ENCODE results near the gene EZH1. TPM values are rescaled to one million over a fixed set of nuclear protein-coding genes. Genes with fewer than 3 reads are reported as not detected.

The EZH1 gene
- total RNA-seq, 1 donor from 2014 or later = 73.7 TPM

DNA sequence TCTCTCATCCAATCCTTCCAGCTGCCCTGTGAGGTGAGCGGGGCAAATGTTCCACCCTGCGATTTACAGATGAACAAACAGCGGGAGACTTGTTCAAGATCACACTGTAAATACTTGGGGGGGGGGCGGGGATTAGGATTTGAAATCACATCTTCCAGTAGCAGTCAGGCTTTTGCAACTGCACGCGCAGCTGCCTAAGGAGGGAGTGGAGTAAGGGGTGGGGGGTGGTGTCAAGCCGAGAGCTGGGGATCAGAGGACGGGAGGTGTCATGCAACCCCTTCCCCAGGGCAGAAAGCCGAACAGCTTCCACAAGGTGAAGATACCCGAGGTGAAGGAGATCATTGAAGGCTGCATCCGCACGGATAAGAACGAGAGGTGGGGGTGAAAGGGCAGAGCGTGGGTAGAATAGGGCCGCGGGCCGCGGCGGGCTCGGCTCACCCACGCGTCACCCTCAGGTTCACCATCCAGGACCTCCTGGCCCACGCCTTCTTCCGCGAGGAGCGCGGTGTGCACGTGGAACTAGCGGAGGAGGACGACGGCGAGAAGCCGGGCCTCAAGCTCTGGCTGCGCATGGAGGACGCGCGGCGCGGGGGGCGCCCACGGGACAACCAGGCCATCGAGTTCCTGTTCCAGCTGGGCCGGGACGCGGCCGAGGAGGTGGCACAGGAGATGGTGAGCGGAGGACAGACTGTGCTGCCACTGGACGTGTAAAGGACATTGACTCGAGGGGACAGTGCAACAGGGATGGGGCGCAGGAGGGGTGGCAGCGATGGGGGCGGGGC, 40.2 kb upstream of the EZH1 start:
- Histone ChIP-seq H3K27me3 (peaks cover 4% of the 10 kb centered on the region), H3K4me1 (peaks cover 17% of the 10 kb centered on the region), H3K9me3 (no peaks in the 10 kb centered on the region), H3K27ac (no peak overlapping the region), H3K4me3 (no peak overlapping the region), H3K36me3 (no peaks in the 10 kb centered on the region)
- no peak for DNase-seq (ENCODE audit: extremely low spot score in 2 of 2)
- TF ChIP-seq CTCF (IDR thresholded peaks at IDR 0.05) = no peak
- TF ChIP-seq POLR2A (IDR thresholded peaks at IDR 0.05) = no peak
- TF ChIP-seq POLR2AphosphoS5 (IDR thresholded peaks at IDR 0.05; ENCODE audit: insufficient read depth in 1 of 2, low read depth in 1 of 2) = no peak
- intact Hi-C loops (cut with DNase I) = no loop called here

DNA sequence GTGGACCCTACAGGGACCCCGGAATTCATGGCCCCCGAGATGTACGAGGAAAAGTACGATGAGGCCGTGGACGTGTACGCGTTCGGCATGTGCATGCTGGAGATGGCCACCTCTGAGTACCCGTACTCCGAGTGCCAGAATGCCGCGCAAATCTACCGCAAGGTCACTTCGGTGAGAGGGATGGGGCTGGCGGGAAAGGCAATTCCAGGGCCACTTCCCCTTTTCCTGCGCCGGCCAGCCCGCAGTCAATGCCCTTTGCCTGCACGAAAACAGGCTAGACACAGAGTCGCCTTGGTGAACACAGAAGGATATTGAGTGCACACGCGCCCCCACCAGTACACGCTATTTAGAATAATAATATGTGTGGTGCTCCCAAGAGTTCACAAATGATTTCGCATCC, 39.6 kb upstream of the EZH1 start:
- peaks cover 19% of the 10 kb centered on the region for H3K4me1 ChIP-seq
- H3K9me3 ChIP-seq = no peaks in the 10 kb centered on the region
- intact Hi-C loops (cut with DNase I) = no loop called here
- no peak overlapping the region for H3K4me3 ChIP-seq
- no peaks in the 10 kb centered on the region for H3K36me3 ChIP-seq
- H3K27me3 ChIP-seq = peaks cover 4% of the 10 kb centered on the region
- H3K27ac ChIP-seq = no peak overlapping the region
- DNase-seq (ENCODE audit: extremely low spot score in 2 of 2) = no peak
- TF ChIP-seq CTCF (IDR thresholded peaks at IDR 0.05) (no peak), POLR2AphosphoS5 (IDR thresholded peaks at IDR 0.05; ENCODE audit: insufficient read depth in 1 of 2, low read depth in 1 of 2) (no peak)

GRCh38 chr17:42783791-42784138, 38.9 kb upstream of the EZH1 start:
- Histone ChIP-seq H3K4me1 (peaks cover 19% of the 10 kb centered on the region), H3K9me3 (no peaks in the 10 kb centered on the region), H3K27ac (no peak overlapping the region), H3K36me3 (peaks cover 0 to 5% of the 10 kb centered on the region in 2 donors), H3K4me3 (no peak overlapping the region), H3K27me3 (peaks cover 4% of the 10 kb centered on the region)
- TF ChIP-seq CTCF (IDR thresholded peaks at IDR 0.05) = no peak
- TF ChIP-seq POLR2A (IDR thresholded peaks at IDR 0.05) = no peak
- TF ChIP-seq POLR2AphosphoS5 (IDR thresholded peaks at IDR 0.05; ENCODE audit: insufficient read depth in 1 of 2, low read depth in 1 of 2) = no peak
- no peak for DNase-seq (ENCODE audit: extremely low spot score in 2 of 2)
- intact Hi-C loops (cut with DNase I) = no loop called here

DNA sequence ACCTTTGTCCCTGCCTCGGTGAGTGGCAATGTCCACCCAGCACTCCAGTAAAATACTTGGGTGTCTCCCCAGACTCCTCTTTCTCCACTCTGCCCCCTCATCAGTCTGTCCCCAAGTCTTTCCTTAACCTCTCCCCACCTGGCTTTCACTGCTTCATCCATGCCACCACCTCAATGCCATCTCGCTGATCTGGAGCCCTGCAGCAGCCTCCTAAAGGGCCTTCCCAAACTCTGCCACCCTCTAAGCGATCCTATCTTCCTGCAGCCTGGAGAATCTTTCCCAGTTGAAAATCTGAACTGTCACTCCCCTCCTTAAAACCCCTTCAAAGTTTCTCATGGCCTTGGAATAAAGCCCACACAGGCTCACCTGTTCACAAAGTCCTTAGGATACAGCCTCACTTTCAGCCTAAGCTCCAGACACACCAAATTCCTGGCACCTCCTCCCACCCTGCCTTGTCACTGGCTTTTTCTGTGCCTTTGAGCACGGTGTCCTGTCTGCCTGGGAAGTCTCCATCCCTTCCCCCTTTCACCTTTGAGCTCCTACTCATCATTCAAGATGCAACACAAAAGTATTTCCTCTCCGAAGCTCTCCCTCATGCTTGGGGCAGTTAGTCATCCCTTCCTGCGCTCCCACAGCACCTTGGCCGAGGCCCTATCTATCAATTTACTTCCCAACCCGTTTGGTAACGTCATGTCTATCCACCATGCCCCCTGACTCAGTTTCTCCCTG, 38.4 kb upstream of the EZH1 start:
- intact Hi-C loops (cut with DNase I) = no loop called here
- Histone ChIP-seq H3K27ac (no peak overlapping the region), H3K4me1 (peaks cover 19% of the 10 kb centered on the region), H3K9me3 (no peaks in the 10 kb centered on the region), H3K27me3 (peaks cover 4% of the 10 kb centered on the region), H3K36me3 (peaks cover 0 to 8% of the 10 kb centered on the region in 2 donors), H3K4me3 (no peak overlapping the region)
- no peak for DNase-seq (ENCODE audit: extremely low spot score in 2 of 2)
- TF ChIP-seq POLR2AphosphoS5 (IDR thresholded peaks at IDR 0.05; ENCODE audit: insufficient read depth in 1 of 2, low read depth in 1 of 2) (no peak), POLR2A (IDR thresholded peaks at IDR 0.05) (no peak), CTCF (IDR thresholded peaks at IDR 0.05) (no peak)
